Body of pancreas (tissue), 4 donors: ENCODE results near the gene CCDC134.

Experiments
- CTCF ChIP-seq, 7 experiments: fragments of 450-650 bp in 4 of 7; fragments of 200-600 bp in 3 of 7; sonication (generic) in 3 of 7; IDR thresholded peaks; one replicate each; pipeline ENCODE4 v1.5.1; 2016 to 2019; ENCODE audit warnings: antibody characterized with exemption in 7 of 7
- POLR2A ChIP-seq, 3 donors: fragments of 450-650 bp; IDR thresholded peaks; one replicate each; pipeline ENCODE4 v1.6.1; 2016; ENCODE audit warnings: antibody characterized with exemption in 3 of 3, mild to moderate bottlenecking in 2 of 3

- TF ChIP-seq POLR2A (IDR thresholded peaks at IDR 0.05) (no peak), CTCF (IDR thresholded peaks at IDR 0.05) (no peak)
Measured at GRCh38 chr22:41840216-41840615, 39.7 kb downstream of the CCDC134 start.
